CD14-positive monocyte (primary cell): ENCODE results near the gene CERK. TPM values are rescaled to one million over a fixed set of nuclear protein-coding genes. Genes with fewer than 3 reads are reported as not detected.

Experiments
- DNase-seq, 3 donors: peaks; one replicate each; pipeline ENCODE4 v3.0.0-alpha.2; 2011 to 2022
- H2AFZ ChIP-seq: 2 replicates; pipeline ENCODE4 v1.6.0; 2012; ENCODE audit warnings: mild to moderate bottlenecking, low read depth, low read length, inconsistent platforms; ENCODE audit not compliant: insufficient read depth, poor library complexity, severe bottlenecking
- H3K27ac ChIP-seq, 2 donors: 1 replicate in 1 of 2; 2 replicates in 1 of 2; pipeline ENCODE4 v1.5.1; 2012 to 2013; ENCODE audit warnings: low read length in 2 of 2, control low read depth in 1 of 2, inconsistent platforms in 1 of 2, low read depth in 1 of 2, mild to moderate bottlenecking in 1 of 2
- H3K27me3 ChIP-seq, 2 donors: one replicate each; pipeline versions ENCODE4 v1.6.0 to v1.6.1; 2011 to 2013; ENCODE audit warnings: low read length in 2 of 2; ENCODE audit not compliant: control insufficient read depth in 2 of 2, insufficient read depth in 2 of 2
- H3K36me3 ChIP-seq, 2 donors: replicated peaks in 1 of 2; 1 replicate in 1 of 2; 2 replicates in 1 of 2; pipeline versions ENCODE4 v1.5.1 to v1.6.1; 2012 to 2013; ENCODE audit warnings: low read length in 2 of 2, control low read depth in 1 of 2, inconsistent platforms in 1 of 2, mild to moderate bottlenecking in 1 of 2; ENCODE audit not compliant: insufficient read depth in 2 of 2, control insufficient read depth in 1 of 2
- H3K4me1 ChIP-seq, 2 donors: 1 replicate in 1 of 2; 2 replicates in 1 of 2; pipeline versions ENCODE4 v1.5.1 to v1.6.1; 2012 to 2013; ENCODE audit warnings: low read length in 2 of 2, control low read depth in 1 of 2, inconsistent platforms in 1 of 2, mild to moderate bottlenecking in 1 of 2, moderate library complexity in 1 of 2; ENCODE audit not compliant: insufficient read depth in 2 of 2, control insufficient read depth in 1 of 2
- H3K4me2 ChIP-seq: replicated peaks from 2 replicates; pipeline ENCODE3; 2012; ENCODE audit warnings: low read length, moderate library complexity, mild to moderate bottlenecking; ENCODE audit not compliant: poor library complexity, severe bottlenecking; ENCODE audit errors: extremely low read depth
- H3K4me3 ChIP-seq, 3 experiments: fragments of 200-600 bp in 1 of 3; sonication (generic) in 1 of 3; replicated peaks in 1 of 3; 1 replicate in 2 of 3; 2 replicates in 1 of 3; pipeline ENCODE4 v1.5.1; 2011 to 2013; ENCODE audit warnings: low read length in 3 of 3, mild to moderate bottlenecking in 3 of 3, control low read depth in 2 of 3, low read depth in 2 of 3, inconsistent platforms in 1 of 3, moderate library complexity in 1 of 3
- H3K79me2 ChIP-seq: 2 replicates; pipeline ENCODE4 v1.6.0; 2012; ENCODE audit warnings: mild to moderate bottlenecking, control low read depth, inconsistent platforms, low read length, moderate library complexity; ENCODE audit not compliant: insufficient read depth
- H3K9ac ChIP-seq: 2 replicates; pipeline ENCODE4 v1.6.0; 2017; ENCODE audit warnings: low read length, mild to moderate bottlenecking; ENCODE audit not compliant: insufficient read depth, poor library complexity, severe bottlenecking
- H3K9me3 ChIP-seq, 2 donors: replicated peaks in 1 of 2; 1 replicate in 1 of 2; 2 replicates in 1 of 2; pipeline versions ENCODE4 v1.5.1 to v1.6.1; 2012 to 2013; ENCODE audit warnings: low read length in 2 of 2, control low read depth in 1 of 2; ENCODE audit not compliant: control insufficient read depth in 1 of 2, insufficient read depth in 1 of 2
- H4K20me1 ChIP-seq: 2 replicates; pipeline ENCODE4 v1.6.0; 2012; ENCODE audit warnings: mild to moderate bottlenecking, low read length, control low read depth, moderate library complexity; ENCODE audit not compliant: insufficient read depth
- H3K27ac Mint-ChIP-seq, 7 donors: one replicate each; pipeline ENCODE4 v1.8.0; 2020; ENCODE audit warnings: mild to moderate bottlenecking in 7 of 7, mixed read lengths in 7 of 7, moderate library complexity in 6 of 7, inconsistent platforms in 2 of 7
- H3K27me3 Mint-ChIP-seq, 3 donors: one replicate each; pipeline ENCODE4 v1.8.0; 2021 to 2022; ENCODE audit warnings: low read depth in 3 of 3, mild to moderate bottlenecking in 3 of 3, mixed read lengths in 3 of 3, moderate library complexity in 3 of 3, inconsistent platforms in 1 of 3
- H3K36me3 Mint-ChIP-seq, 2 donors: one replicate each; pipeline ENCODE4 v1.8.0; 2020; ENCODE audit warnings: mixed read lengths in 2 of 2, inconsistent platforms in 1 of 2, mild to moderate bottlenecking in 1 of 2
- H3K4me1 Mint-ChIP-seq: one replicate; pipeline ENCODE4 v1.8.0; 2020; ENCODE audit warnings: mild to moderate bottlenecking, mixed read lengths
- H3K4me3 Mint-ChIP-seq, 2 donors: one replicate each; pipeline ENCODE4 v1.8.0; 2020; ENCODE audit warnings: mild to moderate bottlenecking in 2 of 2, mixed read lengths in 2 of 2, moderate library complexity in 1 of 2
- H3K9me3 Mint-ChIP-seq, 7 donors: one replicate each; pipeline ENCODE4 v1.8.0; 2020 to 2022; ENCODE audit warnings: mixed read lengths in 7 of 7, mild to moderate bottlenecking in 6 of 7, moderate library complexity in 6 of 7, inconsistent platforms in 2 of 7
- WGBS: methylation state at CpG from one replicate; pipeline ENCODE4 v1.1.5; 2013; ENCODE audit warnings: missing lambda C conversion rate; ENCODE audit not compliant: insufficient coverage; 5-methylcytosine and 5-hydroxymethylcytosine counted together
- intact Hi-C, 2 donors: fragments of 100-400 bp; cut with micrococcal nuclease; formaldehyde crosslinking; loops; one replicate each; pipeline versions ENCODE4 v1.15.0 to v1.15.1; 2023
- polyA plus RNA-seq, 3 donors: library from polyadenylated mRNA; depleted of rRNA in 1 of 3; unstranded in 2 of 3; stranded (reverse) in 1 of 3; fragments of 300-500 nt in 2 of 3; fragments of >200 nt in 1 of 3; fragmentation: Illumina TruSeq in 2 of 3; gene quantifications; 1 replicate in 2 of 3; 2 replicates in 1 of 3; pipeline ENCODE4 v1.2.3, GENCODE V29; 2012 to 2021
- TF ChIP-seq, protein P1 (sequence below): fragments of 200-600 bp; IDR thresholded peaks from one replicate; pipeline ENCODE4 v1.8.0; 2022; ENCODE audit warnings: antibody characterized with exemption, mild to moderate bottlenecking

CERK gene
- polyA plus RNA-seq, 3 donors, result 22.4 to 40.2 (median 24.5) TPM

DNA sequence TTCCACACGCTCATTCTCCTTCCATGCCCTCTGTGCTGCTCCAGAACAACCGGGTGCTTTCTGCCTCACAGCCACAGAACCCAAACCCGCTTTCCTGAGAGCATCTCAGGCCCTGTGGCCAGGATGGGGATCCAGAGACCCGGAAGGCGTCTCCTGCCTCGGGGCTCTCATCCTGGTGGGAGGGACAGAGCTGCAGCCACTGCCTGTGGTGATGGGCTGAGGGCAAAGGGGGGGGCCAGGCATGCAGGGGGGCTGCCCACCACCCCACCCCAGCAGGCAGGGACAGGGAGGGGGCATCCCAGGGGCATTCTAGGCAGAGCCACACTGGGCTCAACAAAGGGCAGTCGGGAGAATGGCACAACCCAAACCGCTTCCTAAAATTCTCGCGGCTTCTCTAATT is 41.4 kb downstream of the CERK start:
- no peaks in the 10 kb centered on the region for H3K27me3 Mint-ChIP-seq
- intact Hi-C loops, result no loop called here
- no peaks in the 10 kb centered on the region for H3K27me3 ChIP-seq
- peaks cover 87 to 98% of the 10 kb centered on the region in 2 donors for H3K36me3 ChIP-seq
- H3K9ac ChIP-seq, result no peak overlapping the region
- H3K27ac Mint-ChIP-seq, result peak overlapping the region in 2 of 7 donors; percentile 19 to 50
- H3K79me2 ChIP-seq, result no peaks in the 10 kb centered on the region
- DNase-seq, result no peak
- H3K4me2 ChIP-seq, result no peak overlapping the region
- H3K27ac ChIP-seq, result no peak overlapping the region
- TF ChIP-seq, protein P1, sequence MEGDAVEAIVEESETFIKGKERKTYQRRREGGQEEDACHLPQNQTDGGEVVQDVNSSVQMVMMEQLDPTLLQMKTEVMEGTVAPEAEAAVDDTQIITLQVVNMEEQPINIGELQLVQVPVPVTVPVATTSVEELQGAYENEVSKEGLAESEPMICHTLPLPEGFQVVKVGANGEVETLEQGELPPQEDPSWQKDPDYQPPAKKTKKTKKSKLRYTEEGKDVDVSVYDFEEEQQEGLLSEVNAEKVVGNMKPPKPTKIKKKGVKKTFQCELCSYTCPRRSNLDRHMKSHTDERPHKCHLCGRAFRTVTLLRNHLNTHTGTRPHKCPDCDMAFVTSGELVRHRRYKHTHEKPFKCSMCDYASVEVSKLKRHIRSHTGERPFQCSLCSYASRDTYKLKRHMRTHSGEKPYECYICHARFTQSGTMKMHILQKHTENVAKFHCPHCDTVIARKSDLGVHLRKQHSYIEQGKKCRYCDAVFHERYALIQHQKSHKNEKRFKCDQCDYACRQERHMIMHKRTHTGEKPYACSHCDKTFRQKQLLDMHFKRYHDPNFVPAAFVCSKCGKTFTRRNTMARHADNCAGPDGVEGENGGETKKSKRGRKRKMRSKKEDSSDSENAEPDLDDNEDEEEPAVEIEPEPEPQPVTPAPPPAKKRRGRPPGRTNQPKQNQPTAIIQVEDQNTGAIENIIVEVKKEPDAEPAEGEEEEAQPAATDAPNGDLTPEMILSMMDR, result no peak
- no peaks in the 10 kb centered on the region for H3K9me3 Mint-ChIP-seq
- WGBS, result 97% methylated on average over 9 of the region's 10 CpGs
- no peak overlapping the region for H3K4me3 Mint-ChIP-seq
- H3K4me1 Mint-ChIP-seq, result no peaks in the 10 kb centered on the region
- no peaks in the 10 kb centered on the region for H3K4me1 ChIP-seq
- no peaks in the 10 kb centered on the region for H3K9me3 ChIP-seq
- no peak overlapping the region for H3K4me3 ChIP-seq
- no peak overlapping the region for H2AFZ ChIP-seq
- peaks cover 35% of the 10 kb centered on the region for H4K20me1 ChIP-seq
- H3K36me3 Mint-ChIP-seq, result peaks cover 84 to 96% of the 10 kb centered on the region in 2 donors

DNA sequence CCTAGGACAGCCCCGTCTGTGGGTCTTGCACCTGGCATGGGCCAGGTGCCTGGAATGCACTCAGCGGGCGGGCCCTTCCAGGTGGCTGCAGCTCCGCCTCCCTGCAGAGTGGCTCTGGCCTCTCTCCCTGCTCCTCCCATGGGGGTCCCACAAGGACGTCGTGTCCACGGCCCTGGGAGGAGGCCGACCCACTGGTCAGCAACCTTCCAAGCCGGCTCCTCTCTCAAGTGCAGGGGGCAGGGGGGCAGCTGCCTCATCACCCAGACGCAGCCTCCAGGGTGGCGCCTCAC is 41.9 kb downstream of the CERK start:
- Histone ChIP-seq H3K9me3 (no peaks in the 10 kb centered on the region), H4K20me1 (peaks cover 31% of the 10 kb centered on the region), H3K9ac (no peak overlapping the region), H3K4me1 (no peaks in the 10 kb centered on the region), H3K4me3 (no peak overlapping the region), H3K27ac (no peak overlapping the region), H2AFZ (no peak overlapping the region), H3K27me3 (no peaks in the 10 kb centered on the region), H3K79me2 (no peaks in the 10 kb centered on the region), H3K4me2 (no peak overlapping the region), H3K36me3 (peaks cover 87 to 98% of the 10 kb centered on the region in 2 donors)
- TF ChIP-seq, protein P1, result no peak
- Mint-ChIP-seq H3K4me3 (no peak overlapping the region), H3K27ac (no peak overlapping the region), H3K27me3 (no peaks in the 10 kb centered on the region), H3K36me3 (peaks cover 84 to 96% of the 10 kb centered on the region in 2 donors), H3K4me1 (no peaks in the 10 kb centered on the region), H3K9me3 (no peaks in the 10 kb centered on the region)
- intact Hi-C loops, result no loop called here
- no peak for DNase-seq
- WGBS, result 100% methylated on average over 10 of the region's 11 CpGs
